ENCODE data around the gene ATXN7L2. TPM values are rescaled to one million over a fixed set of nuclear protein-coding genes. Genes with fewer than 3 reads are reported as not detected.

The ATXN7L2 gene
- total RNA-seq, 2 experiments from 2014 or later = 10.4 to 12.4 TPM

DNA sequence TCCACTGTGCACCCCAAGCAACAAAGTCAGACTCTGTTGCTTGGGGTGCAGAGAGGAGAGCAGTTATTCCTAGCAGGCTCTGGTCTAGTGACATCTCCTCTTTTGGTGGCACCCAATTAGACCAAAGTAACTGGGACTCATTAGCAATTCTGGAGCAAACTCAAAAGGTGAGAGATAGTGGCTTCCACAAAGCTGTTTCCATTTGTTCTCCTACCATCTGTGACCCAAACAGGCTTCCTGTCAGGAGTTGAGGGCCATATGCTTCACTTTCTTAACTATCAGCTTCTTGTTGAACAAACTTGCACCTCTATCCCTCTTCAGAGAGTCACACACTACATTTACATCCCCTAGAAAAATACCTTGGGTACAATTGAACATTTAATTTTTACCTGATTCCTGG is 1.5 kb upstream of the ATXN7L2 start:
- peaks cover 12% of the 10 kb centered on the region for H3K27me3 Mint-ChIP-seq
- H3K27ac Mint-ChIP-seq = no peak overlapping the region
- no peaks in the 10 kb centered on the region for H3K9me3 Mint-ChIP-seq
- peaks cover 31% of the 10 kb centered on the region for H3K4me1 Mint-ChIP-seq
- no peak for ATAC-seq (ENCODE audit: low read depth)
- peak overlapping the region; percentile 96 for H3K4me3 Mint-ChIP-seq
- POLR2A ChIA-PET = interaction anchor here (0.6 to 3.0 kb wide), 3 partner anchors 11 to 66 kb away, joined by 3 to 37 read pairs (median 20); partner anchors contain the start of genes CYB561D1, GNAI3 and PSMA5
- DNase-seq = no peak
- H3K36me3 Mint-ChIP-seq = peaks cover 4% of the 10 kb centered on the region

DNA sequence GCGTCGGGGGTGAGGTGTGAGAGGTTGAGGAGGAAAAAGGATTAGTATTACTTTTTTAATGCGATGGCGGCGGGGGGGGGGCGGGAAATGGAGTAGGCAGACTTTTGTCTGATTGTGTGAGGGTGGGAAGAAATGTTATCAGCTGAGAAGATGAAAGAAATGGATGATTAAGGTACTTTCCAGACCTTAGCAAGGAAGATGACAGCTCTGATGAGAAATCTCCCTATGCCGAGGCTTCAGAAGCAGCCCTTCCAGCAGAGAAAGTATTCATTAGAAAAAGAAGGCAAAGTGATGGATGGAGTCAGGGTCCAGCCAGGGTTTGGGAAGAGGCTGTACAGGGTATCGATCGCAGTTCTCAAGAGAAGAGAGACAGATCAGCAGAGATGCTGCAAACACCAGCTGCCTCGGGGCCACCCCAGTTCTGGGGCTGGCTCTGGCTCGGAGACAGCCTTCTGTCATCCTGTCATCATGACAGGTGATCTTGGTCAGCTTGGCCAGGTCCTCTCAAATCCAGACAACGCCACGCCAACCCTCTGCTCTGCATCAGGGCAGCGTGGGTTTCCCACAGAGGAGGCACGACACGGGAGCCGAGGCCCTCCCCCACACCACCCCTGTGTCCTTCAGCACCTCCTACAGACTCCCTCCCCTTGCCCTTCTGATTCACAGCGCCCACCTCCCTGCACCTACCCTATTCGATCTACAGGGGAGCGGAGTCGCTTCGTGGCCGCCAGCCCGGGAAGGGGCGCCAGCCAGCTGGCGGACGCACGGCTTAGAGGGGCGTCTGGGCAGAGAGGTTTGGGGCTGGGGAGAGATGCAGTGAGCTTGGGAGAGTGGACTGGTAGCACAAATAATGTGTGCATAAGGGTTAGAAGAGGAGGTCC is 674 bp upstream of the ATXN7L2 start:
- Mint-ChIP-seq H3K27ac (peak overlapping the region; percentile 83), H3K36me3 (peaks cover 7% of the 10 kb centered on the region), H3K4me1 (peaks cover 31% of the 10 kb centered on the region), H3K4me3 (peak overlapping the region; percentile 96), H3K9me3 (no peaks in the 10 kb centered on the region), H3K27me3 (peaks cover 12% of the 10 kb centered on the region)
- POLR2A ChIA-PET = interaction anchor here (0.6 to 3.0 kb wide), 15 partner anchors 11 to 856 kb away, joined by 3 to 37 read pairs (median 6); partner anchors contain the start of genes AMIGO1, CELSR2, CYB561D1 and GNAI3
- DNase-seq (peak; percentile 66), ATAC-seq (ENCODE audit: low read depth) (peak; percentile 51)

- H3K4me1 Mint-ChIP-seq = peaks cover 25% of the 10 kb centered on the region
- H3K36me3 Mint-ChIP-seq = peaks cover 7% of the 10 kb centered on the region
- peak overlapping the region; percentile 93 for H3K27ac Mint-ChIP-seq
Measured at GRCh38 chr1:109484519-109484975, 842 bp downstream of the ATXN7L2 start.

DNA sequence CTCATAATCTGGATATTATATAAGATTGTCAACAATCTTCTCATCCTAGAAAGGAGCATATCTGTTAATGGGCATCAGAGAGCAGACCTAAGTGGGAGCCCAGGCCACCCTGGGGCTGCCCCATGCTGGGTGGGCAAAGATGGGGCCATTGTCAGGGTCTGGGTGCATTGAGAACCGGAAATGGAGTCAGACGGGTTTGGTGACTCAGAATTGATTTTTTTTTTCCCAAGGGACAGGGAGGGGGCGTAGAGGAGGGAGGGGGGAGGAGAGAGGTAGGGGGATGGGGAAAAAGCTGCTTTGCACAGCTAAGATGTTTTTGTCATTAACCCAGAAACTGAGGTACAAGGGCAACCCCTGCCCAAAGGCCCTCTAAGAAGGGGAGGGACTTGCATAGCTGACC is 1.3 kb downstream of the ATXN7L2 start:
- H3K27ac Mint-ChIP-seq = peak overlapping the region; percentile 93
- ATAC-seq (ENCODE audit: low read depth) (no peak), DNase-seq (no peak)
- peaks cover 25% of the 10 kb centered on the region for H3K4me1 Mint-ChIP-seq
- peak overlapping the region; percentile 96 for H3K4me3 Mint-ChIP-seq
- peaks cover 7% of the 10 kb centered on the region for H3K36me3 Mint-ChIP-seq
- H3K27me3 Mint-ChIP-seq = peaks cover 12% of the 10 kb centered on the region
- no peaks in the 10 kb centered on the region for H3K9me3 Mint-ChIP-seq
- POLR2A ChIA-PET = interaction anchor here (1.7 to 3.0 kb wide), 4 partner anchors 9 to 55 kb away, joined by 5 to 20 read pairs (median 9); partner anchors contain the start of genes CYB561D1 and GPR61

More at GRCh38 chr1:109484519-109484975, 842 bp downstream of the ATXN7L2 start:
- no peaks in the 10 kb centered on the region for H3K9me3 Mint-ChIP-seq
- peak overlapping the region; percentile 96 for H3K4me3 Mint-ChIP-seq
- POLR2A ChIA-PET = interaction anchor here (0.5 to 3.0 kb wide), 14 partner anchors 9 to 854 kb away, joined by 3 to 37 read pairs (median 6); partner anchors contain the start of genes AMIGO1, CYB561D1, GNAI3 and GPR61
- no peak for ATAC-seq (ENCODE audit: low read depth)
- peaks cover 12% of the 10 kb centered on the region for H3K27me3 Mint-ChIP-seq
- peak; percentile 45 for DNase-seq

DNA sequence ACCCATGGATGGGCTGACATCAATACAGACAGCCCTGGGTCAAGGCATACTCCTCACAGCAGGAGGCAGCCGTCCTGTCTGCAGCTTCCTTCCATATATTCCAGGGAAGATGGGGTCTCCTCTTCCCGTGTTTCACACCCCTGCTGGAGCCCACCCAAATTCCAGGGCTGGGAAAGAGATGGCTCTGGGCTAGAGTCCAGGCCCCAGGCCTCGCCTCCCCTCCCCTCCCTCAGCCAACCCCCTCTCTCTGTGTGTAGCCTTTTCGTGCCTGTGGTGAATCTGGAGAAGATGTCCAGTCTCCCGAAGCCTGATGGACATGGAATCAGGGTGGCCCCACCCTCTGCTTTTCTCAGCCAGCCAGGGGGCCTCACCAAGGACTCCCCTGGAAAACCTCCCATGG is 3.6 kb downstream of the ATXN7L2 start:
- ATAC-seq (ENCODE audit: low read depth) (no peak), DNase-seq (no peak)
- Mint-ChIP-seq H3K27me3 (no peaks in the 10 kb centered on the region), H3K4me3 (no peak overlapping the region), H3K36me3 (peaks cover 7% of the 10 kb centered on the region), H3K9me3 (no peaks in the 10 kb centered on the region), H3K4me1 (peaks cover 25% of the 10 kb centered on the region), H3K27ac (no peak overlapping the region)
- POLR2A ChIA-PET = interaction anchor here (17.7 kb wide), 1 partner anchor 45 kb away, joined by 212 read pairs; no protein-coding TSS in a partner anchor

GRCh38 chr1:109488201-109488600 is 4.5 kb downstream of the ATXN7L2 start:
- Mint-ChIP-seq H3K4me3 (no peak overlapping the region), H3K27ac (no peak overlapping the region), H3K27me3 (no peaks in the 10 kb centered on the region), H3K36me3 (peaks cover 7% of the 10 kb centered on the region), H3K9me3 (no peaks in the 10 kb centered on the region), H3K4me1 (peaks cover 21% of the 10 kb centered on the region)
- no peak for ATAC-seq (ENCODE audit: low read depth)
- DNase-seq = no peak
- POLR2A ChIA-PET = interaction anchor here (17.7 kb wide), 1 partner anchor 44 kb away, joined by 212 read pairs; no protein-coding TSS in a partner anchor

- H3K36me3 Mint-ChIP-seq = peaks cover 7% of the 10 kb centered on the region
- H3K27ac Mint-ChIP-seq = no peak overlapping the region
- no peak overlapping the region for H3K4me3 Mint-ChIP-seq
- H3K27me3 Mint-ChIP-seq = no peaks in the 10 kb centered on the region
- POLR2A ChIA-PET = interaction anchor here (17.7 kb wide), 1 partner anchor 43 kb away, joined by 212 read pairs; no protein-coding TSS in a partner anchor
- ATAC-seq (ENCODE audit: low read depth) (no peak), DNase-seq (no peak)
- H3K9me3 Mint-ChIP-seq = no peaks in the 10 kb centered on the region
- peaks cover 17% of the 10 kb centered on the region for H3K4me1 Mint-ChIP-seq
Measured at GRCh38 chr1:109488696-109489095, 5.0 kb downstream of the ATXN7L2 start.

GRCh38 chr1:109490029-109490933 is 6.6 kb downstream of the ATXN7L2 start:
- Mint-ChIP-seq H3K27me3 (no peaks in the 10 kb centered on the region), H3K36me3 (peaks cover 10% of the 10 kb centered on the region), H3K4me3 (no peak overlapping the region), H3K9me3 (no peaks in the 10 kb centered on the region), H3K27ac (no peak overlapping the region), H3K4me1 (peaks cover 15% of the 10 kb centered on the region)
- peak; percentile 74 for DNase-seq
- POLR2A ChIA-PET = interaction anchor here (1.2 to 17.7 kb wide), 3 partner anchors 11 to 42 kb away, joined by 3 to 212 read pairs (median 4); no protein-coding TSS in a partner anchor
- ATAC-seq (ENCODE audit: low read depth) = peak; percentile 28

DNA sequence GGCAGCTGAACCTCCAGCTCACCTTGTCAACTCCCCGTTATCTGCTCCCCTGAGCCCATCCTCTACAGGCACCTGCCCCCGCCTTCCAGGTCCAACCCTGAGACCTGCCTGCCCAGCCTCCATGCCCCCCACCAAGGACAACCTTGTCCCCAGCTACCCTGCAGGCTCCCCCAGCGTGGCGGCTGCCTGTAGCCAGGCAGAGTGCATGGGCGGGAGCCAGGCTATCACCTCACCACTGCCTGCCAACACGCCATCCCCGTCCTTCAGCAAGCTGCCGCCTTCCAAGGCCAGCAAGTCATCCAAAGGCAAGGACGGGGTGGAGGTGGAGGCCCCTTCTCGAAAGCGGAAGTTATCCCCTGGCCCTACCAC is 7.2 kb downstream of the ATXN7L2 start:
- Mint-ChIP-seq H3K9me3 (no peaks in the 10 kb centered on the region), H3K4me1 (peaks cover 17% of the 10 kb centered on the region), H3K4me3 (no peak overlapping the region), H3K27me3 (no peaks in the 10 kb centered on the region), H3K27ac (no peak overlapping the region), H3K36me3 (peaks cover 13% of the 10 kb centered on the region)
- ATAC-seq (ENCODE audit: low read depth) (no peak), DNase-seq (no peak)
- POLR2A ChIA-PET = interaction anchor here (1.2 to 17.7 kb wide), 3 partner anchors 11 to 41 kb away, joined by 3 to 212 read pairs (median 4); no protein-coding TSS in a partner anchor

DNA sequence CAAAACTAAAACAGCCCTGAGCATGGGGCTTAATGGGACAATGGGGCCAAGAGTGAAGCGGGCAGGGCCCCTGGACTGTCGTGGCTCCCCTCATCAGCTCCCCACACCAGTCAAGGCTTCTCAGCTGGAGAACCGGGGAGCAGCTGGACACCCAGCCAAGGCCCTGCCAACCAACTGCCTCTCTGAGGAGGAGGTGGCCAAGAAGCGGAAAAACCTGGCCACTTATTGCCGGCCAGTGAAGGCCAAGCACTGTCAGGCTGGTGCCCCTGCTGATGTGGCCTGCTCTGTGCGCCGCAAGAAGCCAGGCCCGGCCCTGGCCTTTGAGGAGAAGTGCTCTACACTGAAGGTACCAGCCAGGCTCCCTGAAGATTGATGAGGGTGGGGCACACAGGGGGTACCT is 7.7 kb downstream of the ATXN7L2 start:
- Mint-ChIP-seq H3K4me1 (peaks cover 21% of the 10 kb centered on the region), H3K27me3 (no peaks in the 10 kb centered on the region), H3K36me3 (peaks cover 17% of the 10 kb centered on the region), H3K9me3 (no peaks in the 10 kb centered on the region), H3K4me3 (no peak overlapping the region), H3K27ac (no peak overlapping the region)
- POLR2A ChIA-PET = interaction anchor here (1.2 to 17.7 kb wide), 3 partner anchors 10 to 40 kb away, joined by 3 to 212 read pairs (median 4); no protein-coding TSS in a partner anchor
- no peak for ATAC-seq (ENCODE audit: low read depth)
- DNase-seq = no peak

DNA sequence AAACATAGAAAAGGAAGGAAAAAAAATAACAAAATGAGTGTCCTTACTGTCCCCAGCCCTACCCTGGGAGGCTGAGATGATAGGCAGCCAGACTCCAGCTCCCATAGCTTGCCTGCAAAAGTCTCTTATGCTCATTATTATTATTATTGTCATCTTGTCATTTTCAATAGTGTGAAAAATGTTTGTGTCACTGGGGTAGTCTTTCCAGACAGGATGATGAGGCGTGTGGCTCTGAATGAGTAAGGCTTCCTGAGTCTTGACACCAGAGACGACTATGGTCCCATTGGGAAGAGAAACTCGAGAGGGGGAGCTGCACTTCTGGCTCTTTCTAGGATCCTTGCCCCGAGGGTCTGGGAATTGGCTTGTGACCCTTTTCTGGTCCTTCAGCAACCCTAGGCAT is 9.1 kb downstream of the ATXN7L2 start:
- Mint-ChIP-seq H3K4me3 (peak overlapping the region; percentile 2), H3K9me3 (no peaks in the 10 kb centered on the region), H3K27ac (no peak overlapping the region), H3K27me3 (no peaks in the 10 kb centered on the region), H3K36me3 (peaks cover 17% of the 10 kb centered on the region), H3K4me1 (peaks cover 26% of the 10 kb centered on the region)
- ATAC-seq (ENCODE audit: low read depth) (no peak), DNase-seq (no peak)
- POLR2A ChIA-PET = interaction anchor here (3.4 to 17.7 kb wide), 2 partner anchors 9 to 39 kb away, joined by 20 to 212 read pairs; partner anchors contain the start of gene ATXN7L2

- Mint-ChIP-seq H3K9me3 (no peaks in the 10 kb centered on the region), H3K4me3 (peak overlapping the region; percentile 99), H3K36me3 (peaks cover 19% of the 10 kb centered on the region), H3K27ac (no peak overlapping the region), H3K4me1 (peaks cover 30% of the 10 kb centered on the region), H3K27me3 (no peaks in the 10 kb centered on the region)
- DNase-seq (no peak), ATAC-seq (ENCODE audit: low read depth) (no peak)
- POLR2A ChIA-PET = interaction anchor here (0.7 to 17.7 kb wide), 5 partner anchors 9 to 39 kb away, joined by 3 to 212 read pairs (median 14); partner anchors contain the start of gene ATXN7L2
Measured at GRCh38 chr1:109493227-109493626, 9.5 kb downstream of the ATXN7L2 start.
